ENCODE measurements around the gene FZD8. TPM values are rescaled to one million over a fixed set of nuclear protein-coding genes. Genes with fewer than 3 reads are reported as not detected.

FZD8 gene
- total RNA-seq, 1 donor from 2014 or later: 6.6 TPM

DNA sequence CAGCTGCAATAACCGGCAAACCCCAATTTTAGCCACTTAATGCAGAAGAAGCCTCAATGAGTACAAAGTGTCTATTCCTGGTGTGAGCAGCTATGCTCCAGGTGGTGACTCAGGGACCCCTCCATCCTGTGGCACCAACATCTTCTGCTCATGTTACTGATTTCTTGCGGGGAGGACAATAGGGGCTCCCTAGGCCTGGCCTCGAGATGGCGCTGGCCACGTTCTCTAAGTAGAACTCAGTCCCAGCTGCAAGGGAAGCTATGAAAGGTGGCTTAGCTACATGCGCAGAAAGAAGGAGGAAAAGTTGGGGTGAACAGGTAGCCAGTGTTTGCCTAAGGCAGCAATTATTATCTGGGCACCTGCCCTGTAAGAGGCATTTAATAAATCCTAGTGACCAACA is 30.3 kb downstream of the FZD8 start:
- Histone ChIP-seq H3K27ac (replicated peaks) (no peak overlapping the region), H3K9me3 (replicated peaks) (no peaks in the 10 kb centered on the region), H3K36me3 (no peaks in the 10 kb centered on the region), H3K27me3 (ENCODE audit: low read depth) (peaks cover 84% of the 10 kb centered on the region), H3K4me1 (peaks cover 11% of the 10 kb centered on the region), H3K4me3 (no peak overlapping the region)
- DNase-seq: no peak
- intact Hi-C loops (cut with micrococcal nuclease): no loop called here
- TF ChIP-seq, protein P1, sequence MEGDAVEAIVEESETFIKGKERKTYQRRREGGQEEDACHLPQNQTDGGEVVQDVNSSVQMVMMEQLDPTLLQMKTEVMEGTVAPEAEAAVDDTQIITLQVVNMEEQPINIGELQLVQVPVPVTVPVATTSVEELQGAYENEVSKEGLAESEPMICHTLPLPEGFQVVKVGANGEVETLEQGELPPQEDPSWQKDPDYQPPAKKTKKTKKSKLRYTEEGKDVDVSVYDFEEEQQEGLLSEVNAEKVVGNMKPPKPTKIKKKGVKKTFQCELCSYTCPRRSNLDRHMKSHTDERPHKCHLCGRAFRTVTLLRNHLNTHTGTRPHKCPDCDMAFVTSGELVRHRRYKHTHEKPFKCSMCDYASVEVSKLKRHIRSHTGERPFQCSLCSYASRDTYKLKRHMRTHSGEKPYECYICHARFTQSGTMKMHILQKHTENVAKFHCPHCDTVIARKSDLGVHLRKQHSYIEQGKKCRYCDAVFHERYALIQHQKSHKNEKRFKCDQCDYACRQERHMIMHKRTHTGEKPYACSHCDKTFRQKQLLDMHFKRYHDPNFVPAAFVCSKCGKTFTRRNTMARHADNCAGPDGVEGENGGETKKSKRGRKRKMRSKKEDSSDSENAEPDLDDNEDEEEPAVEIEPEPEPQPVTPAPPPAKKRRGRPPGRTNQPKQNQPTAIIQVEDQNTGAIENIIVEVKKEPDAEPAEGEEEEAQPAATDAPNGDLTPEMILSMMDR (IDR thresholded peaks at IDR 0.05; ENCODE audit: borderline replicate concordance): no peak

DNA sequence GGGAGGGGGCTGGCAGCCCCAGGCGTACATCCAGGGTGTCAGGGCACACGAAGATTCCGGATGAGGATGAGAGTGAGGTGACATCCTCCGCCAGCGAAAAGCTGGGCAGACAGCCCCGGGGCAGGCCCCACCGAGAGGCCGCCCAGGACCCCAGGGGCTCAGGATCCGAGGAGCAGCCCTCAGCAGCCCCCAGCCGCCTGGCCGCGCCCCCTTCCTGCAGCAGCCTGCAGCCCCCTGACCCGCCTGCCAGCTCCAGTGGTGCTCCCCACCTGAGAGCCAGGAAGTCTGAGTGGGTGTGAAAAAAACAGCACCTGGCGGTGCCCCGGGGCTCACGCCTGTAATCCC is 33.8 kb downstream of the FZD8 start:
- Histone ChIP-seq H3K9me3 (replicated peaks) (no peaks in the 10 kb centered on the region), H3K27ac (replicated peaks) (no peak overlapping the region), H3K4me1 (peaks cover 11% of the 10 kb centered on the region), H3K36me3 (no peaks in the 10 kb centered on the region), H3K4me3 (peak overlapping the region; percentile 69), H3K27me3 (ENCODE audit: low read depth) (peaks cover 92% of the 10 kb centered on the region)
- TF ChIP-seq, protein P1 (IDR thresholded peaks at IDR 0.05; ENCODE audit: borderline replicate concordance): no peak
- no peak for DNase-seq
- intact Hi-C loops (cut with micrococcal nuclease): no loop called here

DNA sequence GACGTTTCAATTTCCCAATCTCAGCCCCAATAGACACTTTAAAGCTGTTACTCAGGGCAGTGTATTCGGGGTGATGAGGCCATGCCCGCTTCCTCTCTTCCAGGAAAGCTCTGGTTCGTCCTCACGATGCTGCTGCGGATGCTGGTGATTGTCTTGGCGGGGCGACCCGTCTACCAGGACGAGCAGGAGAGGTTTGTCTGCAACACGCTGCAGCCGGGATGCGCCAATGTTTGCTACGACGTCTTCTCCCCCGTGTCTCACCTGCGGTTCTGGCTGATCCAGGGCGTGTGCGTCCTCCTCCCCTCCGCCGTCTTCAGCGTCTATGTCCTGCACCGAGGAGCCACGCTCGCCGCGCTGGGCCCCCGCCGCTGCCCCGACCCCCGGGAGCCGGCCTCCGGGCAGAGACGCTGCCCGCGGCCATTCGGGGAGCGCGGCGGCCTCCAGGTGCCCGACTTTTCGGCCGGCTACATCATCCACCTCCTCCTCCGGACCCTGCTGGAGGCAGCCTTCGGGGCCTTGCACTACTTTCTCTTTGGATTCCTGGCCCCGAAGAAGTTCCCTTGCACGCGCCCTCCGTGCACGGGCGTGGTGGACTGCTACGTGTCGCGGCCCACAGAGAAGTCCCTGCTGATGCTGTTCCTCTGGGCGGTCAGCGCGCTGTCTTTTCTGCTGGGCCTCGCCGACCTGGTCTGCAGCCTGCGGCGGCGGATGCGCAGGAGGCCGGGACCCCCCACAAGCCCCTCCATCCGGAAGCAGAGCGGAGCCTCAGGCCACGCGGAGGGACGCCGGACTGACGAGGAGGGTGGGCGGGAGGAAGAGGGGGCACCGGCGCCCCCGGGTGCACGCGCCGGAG is 34.4 kb downstream of the FZD8 start:
- H3K9me3 ChIP-seq (replicated peaks): no peaks in the 10 kb centered on the region
- peaks cover 11% of the 10 kb centered on the region for H3K4me1 ChIP-seq
- H3K27ac ChIP-seq (replicated peaks): no peak overlapping the region
- TF ChIP-seq, protein P1 (IDR thresholded peaks at IDR 0.05; ENCODE audit: borderline replicate concordance): no peak
- DNase-seq: no peak
- peaks cover 93% of the 10 kb centered on the region for H3K27me3 ChIP-seq (ENCODE audit: low read depth)
- H3K4me3 ChIP-seq: peak overlapping the region; percentile 69
- intact Hi-C loops (cut with micrococcal nuclease): no loop called here
- no peaks in the 10 kb centered on the region for H3K36me3 ChIP-seq

DNA sequence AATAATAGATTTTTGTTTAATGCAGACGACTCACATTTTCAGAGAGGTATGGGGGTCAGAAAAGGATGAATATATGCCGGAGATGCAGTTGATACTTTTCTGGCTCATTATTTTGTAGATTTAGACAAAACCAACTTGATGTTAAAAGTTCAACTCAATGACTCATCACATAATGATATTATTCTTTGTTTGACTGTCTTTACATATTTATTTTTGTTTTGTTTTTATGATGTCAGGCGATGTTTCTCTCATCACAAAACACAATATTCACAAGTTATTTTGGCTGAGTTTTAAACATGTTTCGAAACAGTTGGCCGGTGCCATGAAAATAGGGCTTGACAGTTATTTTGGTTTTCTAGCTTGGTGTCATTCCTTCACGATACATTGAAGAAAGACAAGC is 35.7 kb downstream of the FZD8 start:
- H3K27me3 ChIP-seq (ENCODE audit: low read depth): peaks cover 88% of the 10 kb centered on the region

DNA sequence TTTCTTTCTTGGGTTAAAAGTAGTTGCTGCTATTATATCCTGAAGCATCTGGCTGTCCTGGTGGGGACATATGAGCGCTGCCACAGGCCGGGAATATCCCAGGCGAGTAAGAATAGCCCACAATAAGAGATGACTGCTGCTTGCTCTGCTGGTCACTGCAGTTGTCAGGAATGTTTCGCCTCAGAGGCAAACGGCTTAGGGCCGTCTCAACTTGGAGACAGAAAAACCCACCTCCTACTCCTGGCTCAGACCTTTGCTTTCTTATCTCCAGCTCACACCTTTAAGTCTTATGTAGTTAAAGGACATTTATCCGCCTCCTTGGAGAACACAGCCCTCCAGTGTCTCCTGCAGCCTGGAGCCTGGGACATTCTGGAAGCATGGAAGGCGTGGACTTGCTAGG is 36.9 kb downstream of the FZD8 start, which contains the start of gene GJD4:
Gene GJD4 (plus strand): TSS at position 151 of the 400 bp plus-strand sequence. CDS start 227 bp downstream, at position 378.
- no peaks in the 10 kb centered on the region for H3K36me3 ChIP-seq
- H3K27ac ChIP-seq (replicated peaks): no peak within 1 kb of the TSS
- no peaks in the 10 kb centered on the region for H3K9me3 ChIP-seq (replicated peaks)
- H3K4me1 ChIP-seq: peaks cover 11% of the 10 kb centered on the region
- intact Hi-C loops (cut with micrococcal nuclease): no loop called here
- H3K4me3 ChIP-seq: no peak within 1 kb of the TSS
- no peak for DNase-seq
- TF ChIP-seq, protein P1 (IDR thresholded peaks at IDR 0.05; ENCODE audit: borderline replicate concordance): no peak
- peaks cover 80% of the 10 kb centered on the region for H3K27me3 ChIP-seq (ENCODE audit: low read depth)

More for the DNA sequence above, 35.7 kb downstream of the FZD8 start:
- no peak overlapping the region for H3K4me3 ChIP-seq
- H3K9me3 ChIP-seq (replicated peaks): no peaks in the 10 kb centered on the region
- no peaks in the 10 kb centered on the region for H3K36me3 ChIP-seq
- H3K27ac ChIP-seq (replicated peaks): no peak overlapping the region
- peaks cover 11% of the 10 kb centered on the region for H3K4me1 ChIP-seq
- TF ChIP-seq, protein P1 (IDR thresholded peaks at IDR 0.05; ENCODE audit: borderline replicate concordance): no peak
- intact Hi-C loops (cut with micrococcal nuclease): no loop called here
- no peak for DNase-seq

Data from left ventricle myocardium inferior (tissue), 1 donor.